ENCODE data around the gene GREM1. TPM values are rescaled to one million over a fixed set of nuclear protein-coding genes. Genes with fewer than 3 reads are reported as not detected.

The GREM1 gene
- total and polyA plus RNA-seq, 2 experiments from 2014 or later, result 0.09 TPM; not detected in 1

DNA sequence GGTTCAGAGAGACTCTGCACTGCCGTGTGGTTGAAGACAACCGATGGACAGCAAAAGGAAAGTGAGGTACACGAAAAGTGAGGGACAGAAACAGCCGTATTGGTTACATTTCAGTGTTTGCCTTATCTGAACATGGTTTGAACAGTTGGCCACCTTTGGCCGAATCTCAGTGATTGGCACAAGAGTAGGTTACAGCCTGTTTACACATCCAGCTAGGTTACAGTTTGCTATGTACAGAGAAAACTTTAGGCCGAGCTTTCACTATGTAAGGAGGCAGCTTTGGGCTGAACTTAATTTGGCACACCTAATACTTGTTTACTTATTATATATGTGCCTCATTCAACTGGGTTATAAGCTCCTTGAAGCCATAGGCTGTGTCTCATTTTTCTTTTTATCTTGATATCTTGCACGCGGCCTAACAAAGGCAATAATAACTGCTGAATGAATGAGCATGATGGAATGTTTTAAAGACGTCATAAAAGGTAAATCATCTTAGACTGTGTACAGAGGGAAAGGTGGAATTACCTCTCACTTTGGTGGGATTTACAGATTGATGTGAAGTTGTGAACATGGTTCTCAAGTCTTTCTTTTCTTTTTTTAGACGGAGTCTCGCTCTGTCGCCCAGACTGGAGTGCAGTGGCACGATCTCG, 17.2 kb upstream of the GREM1 start:
- Histone ChIP-seq H3K27ac (no peak overlapping the region), H3K4me1 (ENCODE audit: low read depth) (no peaks in the 10 kb centered on the region), H3K4me3 (no peak overlapping the region), H3K27me3 (no peaks in the 10 kb centered on the region), H3K36me3 (no peaks in the 10 kb centered on the region), H3K9me3 (ENCODE audit: low read depth) (no peaks in the 10 kb centered on the region)
- TF ChIP-seq, protein P1, sequence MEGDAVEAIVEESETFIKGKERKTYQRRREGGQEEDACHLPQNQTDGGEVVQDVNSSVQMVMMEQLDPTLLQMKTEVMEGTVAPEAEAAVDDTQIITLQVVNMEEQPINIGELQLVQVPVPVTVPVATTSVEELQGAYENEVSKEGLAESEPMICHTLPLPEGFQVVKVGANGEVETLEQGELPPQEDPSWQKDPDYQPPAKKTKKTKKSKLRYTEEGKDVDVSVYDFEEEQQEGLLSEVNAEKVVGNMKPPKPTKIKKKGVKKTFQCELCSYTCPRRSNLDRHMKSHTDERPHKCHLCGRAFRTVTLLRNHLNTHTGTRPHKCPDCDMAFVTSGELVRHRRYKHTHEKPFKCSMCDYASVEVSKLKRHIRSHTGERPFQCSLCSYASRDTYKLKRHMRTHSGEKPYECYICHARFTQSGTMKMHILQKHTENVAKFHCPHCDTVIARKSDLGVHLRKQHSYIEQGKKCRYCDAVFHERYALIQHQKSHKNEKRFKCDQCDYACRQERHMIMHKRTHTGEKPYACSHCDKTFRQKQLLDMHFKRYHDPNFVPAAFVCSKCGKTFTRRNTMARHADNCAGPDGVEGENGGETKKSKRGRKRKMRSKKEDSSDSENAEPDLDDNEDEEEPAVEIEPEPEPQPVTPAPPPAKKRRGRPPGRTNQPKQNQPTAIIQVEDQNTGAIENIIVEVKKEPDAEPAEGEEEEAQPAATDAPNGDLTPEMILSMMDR (IDR thresholded peaks at IDR 0.05; ENCODE audit: low read depth, low read length), result no peak
- DNase-seq (ENCODE audit: low read depth in 1 of 2, low spot score in 1 of 2), result no peak

DNA sequence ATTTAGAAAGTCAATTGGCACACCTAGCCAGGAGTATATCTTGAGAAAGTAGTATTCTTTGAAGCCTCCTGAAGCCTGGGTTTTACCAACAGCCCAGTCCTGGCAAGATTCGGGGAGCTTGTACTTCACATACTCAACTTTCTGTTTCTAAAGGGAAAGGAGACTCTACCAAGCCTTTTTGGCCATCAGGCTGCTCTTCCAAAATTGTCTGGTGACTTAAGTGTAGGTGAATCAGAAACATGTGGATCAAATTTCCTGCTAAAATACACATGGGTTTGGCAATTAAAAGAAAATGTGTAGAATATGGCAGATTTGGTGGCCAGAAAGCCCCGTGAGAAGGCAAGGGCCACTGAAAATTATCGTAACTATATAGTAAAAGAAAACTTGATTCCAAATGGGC, 15.9 kb upstream of the GREM1 start:
- no peaks in the 10 kb centered on the region for H3K9me3 ChIP-seq (ENCODE audit: low read depth)
- no peaks in the 10 kb centered on the region for H3K4me1 ChIP-seq (ENCODE audit: low read depth)
- H3K36me3 ChIP-seq, result no peaks in the 10 kb centered on the region
- no peaks in the 10 kb centered on the region for H3K27me3 ChIP-seq
- no peak for DNase-seq (ENCODE audit: low read depth in 1 of 2, low spot score in 1 of 2)
- TF ChIP-seq, protein P1 (IDR thresholded peaks at IDR 0.05; ENCODE audit: low read depth, low read length), result no peak
- no peak overlapping the region for H3K4me3 ChIP-seq
- no peak overlapping the region for H3K27ac ChIP-seq

DNA sequence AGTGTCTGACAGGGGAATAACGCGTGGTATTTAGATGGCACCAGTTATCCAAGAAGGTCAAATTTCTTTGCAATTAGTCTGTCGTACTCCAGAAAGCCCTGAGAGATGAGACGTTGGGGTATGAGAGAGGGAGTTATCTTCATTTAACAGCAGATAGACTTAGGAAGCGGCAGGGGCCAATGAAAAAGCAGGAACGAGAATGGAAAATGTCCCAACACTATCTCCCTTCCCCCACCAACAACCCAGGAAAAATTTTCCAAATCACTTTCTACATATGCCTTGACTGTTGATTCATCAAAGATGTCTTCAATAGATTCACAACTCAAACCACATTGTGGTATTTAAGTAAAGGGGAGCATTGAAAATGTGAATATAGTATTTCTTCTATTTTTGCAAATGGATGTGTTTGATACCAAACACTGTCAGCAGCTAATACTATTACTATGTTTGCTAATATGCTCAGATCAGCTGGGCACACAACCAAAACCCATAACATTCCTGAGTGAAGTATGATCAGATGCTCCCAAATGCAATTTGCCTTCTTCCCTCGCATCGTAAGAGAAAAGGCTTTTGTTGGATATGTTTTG, 13.3 kb upstream of the GREM1 start:
- Histone ChIP-seq H3K4me1 (ENCODE audit: low read depth) (no peaks in the 10 kb centered on the region), H3K4me3 (no peak overlapping the region), H3K9me3 (ENCODE audit: low read depth) (no peaks in the 10 kb centered on the region), H3K27ac (no peak overlapping the region), H3K36me3 (no peaks in the 10 kb centered on the region), H3K27me3 (peaks cover under 1% of the 10 kb centered on the region)
- TF ChIP-seq, protein P1 (IDR thresholded peaks at IDR 0.05; ENCODE audit: low read depth, low read length), result no peak
- DNase-seq (ENCODE audit: low read depth in 1 of 2, low spot score in 1 of 2), result peak in 1 of 2 donors; percentile 70

DNA sequence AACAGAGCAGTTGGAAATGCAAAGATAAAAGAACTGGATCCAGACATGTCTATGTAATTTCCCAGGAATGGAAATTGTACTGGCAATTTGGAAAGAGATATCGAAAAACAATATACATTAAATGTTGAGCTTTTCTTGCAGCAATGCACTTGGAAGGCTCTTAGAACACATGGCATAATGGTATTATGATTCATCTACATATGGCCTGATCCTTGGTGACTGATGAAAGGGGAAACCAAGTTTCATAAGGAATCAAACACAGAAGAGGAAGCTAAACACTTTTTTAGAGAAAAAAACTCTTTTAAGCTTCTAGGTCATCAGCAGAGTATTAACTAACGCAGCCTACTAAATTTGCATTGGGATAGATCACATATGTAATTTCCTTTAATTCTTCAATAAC, 12.4 kb upstream of the GREM1 start:
- TF ChIP-seq, protein P1 (IDR thresholded peaks at IDR 0.05; ENCODE audit: low read depth, low read length), result no peak
- H3K27me3 ChIP-seq, result peaks cover 7% of the 10 kb centered on the region
- no peaks in the 10 kb centered on the region for H3K9me3 ChIP-seq (ENCODE audit: low read depth)
- DNase-seq (ENCODE audit: low read depth in 1 of 2, low spot score in 1 of 2), result peak in 1 of 2 donors; percentile 39
- no peaks in the 10 kb centered on the region for H3K4me1 ChIP-seq (ENCODE audit: low read depth)
- H3K27ac ChIP-seq, result no peak overlapping the region
- no peak overlapping the region for H3K4me3 ChIP-seq
- H3K36me3 ChIP-seq, result no peaks in the 10 kb centered on the region

DNA sequence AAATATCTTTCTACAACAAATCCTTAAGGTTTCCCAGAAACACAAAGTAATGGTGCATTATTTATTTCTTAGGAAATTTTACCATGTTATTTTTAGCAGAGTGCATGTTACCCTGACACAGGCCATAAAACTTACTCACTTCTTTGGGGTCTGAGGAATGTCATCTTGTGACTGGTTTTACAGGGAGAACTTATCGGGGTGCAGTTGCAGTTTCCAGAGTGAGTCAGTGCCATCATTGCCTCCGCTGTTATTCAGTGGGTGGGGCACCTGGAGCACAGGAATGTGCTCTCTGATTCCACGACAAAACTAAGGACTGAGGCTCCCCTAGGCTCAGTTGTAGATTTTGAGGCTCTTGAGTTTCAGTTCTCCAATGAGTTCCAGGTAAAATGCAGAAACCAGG, 11.1 kb upstream of the GREM1 start:
- no peak overlapping the region for H3K27ac ChIP-seq
- TF ChIP-seq, protein P1 (IDR thresholded peaks at IDR 0.05; ENCODE audit: low read depth, low read length), result no peak

More for the DNA sequence above, 11.1 kb upstream of the GREM1 start:
- Histone ChIP-seq H3K27me3 (peaks cover 7% of the 10 kb centered on the region), H3K4me3 (no peak overlapping the region), H3K9me3 (ENCODE audit: low read depth) (no peaks in the 10 kb centered on the region), H3K4me1 (ENCODE audit: low read depth) (no peaks in the 10 kb centered on the region), H3K36me3 (no peaks in the 10 kb centered on the region)
- no peak for DNase-seq (ENCODE audit: low read depth in 1 of 2, low spot score in 1 of 2)
